Measurements from ENCODE around the gene XPR1.

DNA sequence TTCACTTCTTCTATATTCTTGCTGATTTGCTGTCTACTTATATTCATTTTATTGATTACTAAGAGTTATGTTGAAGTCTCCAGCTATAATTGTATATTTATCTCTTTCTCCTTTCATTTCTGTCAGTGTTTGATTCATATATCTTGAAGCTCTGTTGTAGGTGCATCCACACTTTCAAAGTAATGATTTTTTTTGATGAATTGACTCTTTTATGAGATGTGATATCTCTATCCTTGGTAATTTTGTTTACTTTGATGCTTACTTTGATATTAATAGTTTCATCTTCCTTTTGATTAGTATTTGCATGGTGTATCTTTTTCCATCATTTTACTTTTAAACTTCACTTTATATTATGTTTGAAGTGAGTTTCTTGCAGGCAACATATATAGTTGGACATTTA is 110.8 kb downstream of the XPR1 start:
- TF ChIP-seq CTCF (IDR thresholded peaks at IDR 0.05; ENCODE audit: insufficient read depth, low read depth, low read length) (no peak), EZH2 (IDR thresholded peaks at IDR 0.05; ENCODE audit: insufficient read depth, low read length) (no peak)
